GM12892 (cell line): Measurements from ENCODE around the gene JPH3.

Experiments
- POLR2A ChIP-seq: IDR thresholded peaks from 2 replicates; pipeline ENCODE4 v1.6.1; 2011; ENCODE audit warnings: low read depth, low read length, control low read depth
- POLR2AphosphoS5 ChIP-seq: IDR thresholded peaks from 2 replicates; pipeline ENCODE4 v1.6.1; 2011; ENCODE audit warnings: low read depth, low read length, control low read depth
- TAF1 ChIP-seq: IDR thresholded peaks from 2 replicates; pipeline ENCODE4 v1.6.1; 2011; ENCODE audit warnings: low read depth, mild to moderate bottlenecking, control low read depth, low read length, borderline replicate concordance

GRCh38 chr16:87572959-87573358, 29.3 kb upstream of the JPH3 start:
- TF ChIP-seq POLR2AphosphoS5, result no peak
- no peak for TF ChIP-seq TAF1
- TF ChIP-seq POLR2A, result no peak
